Osteoblast (primary cell): ENCODE measurements around the gene ULK4. TPM values are rescaled to one million over a fixed set of nuclear protein-coding genes. Genes with fewer than 3 reads are reported as not detected.

Experiments
- DNase-seq: peaks from one replicate; pipeline ENCODE4 v3.0.0; 2011; ENCODE audit warnings: low spot score, mixed read lengths; ENCODE audit not compliant: insufficient read length; ENCODE audit errors: missing footprints
- H2AFZ ChIP-seq: 2 replicates; pipeline ENCODE4 v1.6.0; 2011; ENCODE audit warnings: mild to moderate bottlenecking, low read length
- H3K27ac ChIP-seq: 2 replicates; pipeline ENCODE4 v1.5.1; 2011; ENCODE audit warnings: mild to moderate bottlenecking, low read depth, low read length, moderate library complexity
- H3K27me3 ChIP-seq: 2 replicates; pipeline ENCODE4 v1.6.0; 2012; ENCODE audit warnings: mild to moderate bottlenecking, control low read depth, inconsistent platforms, low read length, moderate library complexity; ENCODE audit not compliant: insufficient read depth
- H3K36me3 ChIP-seq: 2 replicates; pipeline ENCODE4 v1.5.1; 2011; ENCODE audit warnings: mild to moderate bottlenecking, low read length, control low read depth, moderate library complexity; ENCODE audit not compliant: insufficient read depth
- H3K4me1 ChIP-seq: 2 replicates; pipeline ENCODE4 v1.5.1; 2011; ENCODE audit warnings: mild to moderate bottlenecking, low read length, control low read depth, moderate library complexity; ENCODE audit not compliant: insufficient read depth
- H3K4me2 ChIP-seq: 2 replicates; pipeline ENCODE4 v1.6.0; 2011; ENCODE audit warnings: mild to moderate bottlenecking, low read length; ENCODE audit not compliant: insufficient read depth
- H3K4me3 ChIP-seq: fragments of 200-600 bp; sonication (generic); 3 replicates; pipeline ENCODE4 v1.5.1; 2012; ENCODE audit warnings: mild to moderate bottlenecking, low read length, inconsistent platforms; ENCODE audit not compliant: insufficient read depth
- H3K79me2 ChIP-seq: 2 replicates; pipeline ENCODE4 v1.6.0; 2012; ENCODE audit warnings: mild to moderate bottlenecking, low read length, control low read depth, inconsistent platforms; ENCODE audit not compliant: insufficient read depth
- H3K9me3 ChIP-seq: 2 replicates; pipeline ENCODE4 v1.5.1; 2011; ENCODE audit warnings: low read depth, low read length, control low read depth
- H4K20me1 ChIP-seq: 2 replicates; pipeline ENCODE4 v1.6.0; 2012; ENCODE audit warnings: mild to moderate bottlenecking, low read length, control low read depth; ENCODE audit not compliant: insufficient read depth
- CTCF ChIP-seq: IDR thresholded peaks from 2 replicates; pipeline ENCODE4 v1.5.1; 2011; ENCODE audit warnings: mild to moderate bottlenecking, low read depth, low read length, moderate library complexity; ENCODE audit errors: extremely low read depth
- total RNA-seq: library from RNA; depleted of rRNA; stranded (reverse); fragments of >200 nt; gene quantifications from 2 replicates; pipeline ENCODE4 v1.2.3, GENCODE V29; 2012

ULK4 gene
- total RNA-seq, 1 donor, result 20.6 TPM

DNA sequence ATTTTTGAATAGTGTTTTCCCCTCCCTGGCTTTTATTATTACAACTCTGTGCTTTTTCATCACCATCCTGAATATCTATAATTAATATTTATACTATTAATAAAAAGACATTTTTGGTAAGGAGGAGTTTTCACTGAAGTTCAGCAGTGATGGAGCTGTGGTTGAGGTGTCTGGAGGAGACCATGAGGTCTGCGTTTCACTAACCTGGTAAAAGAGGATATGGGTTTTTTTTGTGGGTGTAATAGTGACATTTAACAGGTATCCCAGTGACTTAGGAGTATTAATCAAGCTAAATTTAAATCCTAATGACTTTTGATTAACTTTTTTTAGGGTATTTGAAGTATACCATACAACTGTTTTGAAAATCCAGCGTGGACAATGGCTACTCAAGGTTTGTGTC is 738.2 kb downstream of the ULK4 start:
- peaks cover 72% of the 10 kb centered on the region for H4K20me1 ChIP-seq
- H3K4me2 ChIP-seq, result peak overlapping the region; percentile 12
- H2AFZ ChIP-seq, result no peak overlapping the region
- DNase-seq, result no peak
- H3K4me3 ChIP-seq, result no peak overlapping the region
- TF ChIP-seq CTCF, result no peak
- H3K9me3 ChIP-seq, result no peaks in the 10 kb centered on the region
- peaks cover 31% of the 10 kb centered on the region for H3K4me1 ChIP-seq
- peaks cover 87% of the 10 kb centered on the region for H3K79me2 ChIP-seq
- no peaks in the 10 kb centered on the region for H3K27me3 ChIP-seq
- peak overlapping the region; percentile 36 for H3K27ac ChIP-seq
- peaks cover 39% of the 10 kb centered on the region for H3K36me3 ChIP-seq

GRCh38 chr3:41223078-41223477 is 738.8 kb downstream of the ULK4 start:
- peaks cover 87% of the 10 kb centered on the region for H3K79me2 ChIP-seq
- no peak for TF ChIP-seq CTCF
- H3K27me3 ChIP-seq, result no peaks in the 10 kb centered on the region
- peaks cover 78% of the 10 kb centered on the region for H4K20me1 ChIP-seq
- no peak overlapping the region for H3K27ac ChIP-seq
- no peak overlapping the region for H3K4me3 ChIP-seq
- H2AFZ ChIP-seq, result no peak overlapping the region
- peaks cover 38% of the 10 kb centered on the region for H3K36me3 ChIP-seq
- no peak for DNase-seq
- no peak overlapping the region for H3K4me2 ChIP-seq
- H3K4me1 ChIP-seq, result peaks cover 31% of the 10 kb centered on the region
- no peaks in the 10 kb centered on the region for H3K9me3 ChIP-seq

DNA sequence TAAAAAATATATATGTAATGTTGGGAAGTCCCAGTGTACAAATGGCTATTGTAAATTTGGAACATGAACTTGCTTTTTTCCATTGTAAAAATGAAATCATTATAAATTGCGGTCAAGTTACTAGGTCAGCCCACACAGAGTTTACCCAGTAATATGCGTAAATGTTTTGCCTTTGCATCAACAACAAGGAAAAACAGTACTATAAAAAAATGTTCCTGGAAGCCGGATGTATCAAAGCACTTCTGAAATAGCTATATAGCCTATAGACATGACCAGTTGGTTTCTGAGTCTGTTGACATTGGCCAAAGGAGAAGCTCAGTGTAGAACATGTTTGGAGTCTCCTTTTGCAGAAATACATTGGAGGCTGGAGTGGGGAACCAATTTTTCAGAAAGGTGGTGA is 739.4 kb downstream of the ULK4 start:
- Histone ChIP-seq H3K4me1 (peaks cover 31% of the 10 kb centered on the region), H3K4me3 (no peak overlapping the region), H3K27ac (peak overlapping the region; percentile 52), H2AFZ (no peak overlapping the region), H3K79me2 (peaks cover 87% of the 10 kb centered on the region), H4K20me1 (peaks cover 78% of the 10 kb centered on the region), H3K9me3 (no peaks in the 10 kb centered on the region), H3K36me3 (peaks cover 32% of the 10 kb centered on the region), H3K27me3 (no peaks in the 10 kb centered on the region), H3K4me2 (peak overlapping the region; percentile 29)
- no peak for TF ChIP-seq CTCF
- DNase-seq, result no peak

DNA sequence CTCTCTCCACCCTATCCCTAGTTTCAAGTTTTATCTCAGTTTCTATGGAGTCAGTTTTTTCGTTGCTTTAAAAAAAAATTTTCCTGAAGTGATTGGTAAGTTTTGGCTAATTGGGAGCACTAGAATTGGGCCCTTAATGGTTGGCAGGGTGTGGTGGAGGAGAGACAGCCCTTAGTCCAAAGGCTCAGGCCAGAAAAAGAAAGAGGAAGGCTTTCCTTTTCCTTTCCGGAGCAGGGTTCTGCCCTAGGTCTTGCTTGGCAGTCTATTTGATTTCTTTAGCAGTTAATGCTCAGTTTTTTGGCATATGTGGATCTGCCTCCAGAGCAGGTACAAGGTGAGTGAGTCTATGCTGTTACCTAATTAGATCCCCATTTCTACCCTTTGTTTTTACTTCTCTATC is 739.9 kb downstream of the ULK4 start:
- Histone ChIP-seq H2AFZ (no peak overlapping the region), H3K27ac (peak overlapping the region; percentile 52), H3K79me2 (peaks cover 87% of the 10 kb centered on the region), H3K4me1 (peaks cover 33% of the 10 kb centered on the region), H3K36me3 (peaks cover 27% of the 10 kb centered on the region), H3K4me2 (peak overlapping the region; percentile 29), H3K27me3 (no peaks in the 10 kb centered on the region), H3K4me3 (no peak overlapping the region), H4K20me1 (peaks cover 83% of the 10 kb centered on the region), H3K9me3 (no peaks in the 10 kb centered on the region)
- no peak for TF ChIP-seq CTCF
- DNase-seq, result no peak
